GM03348 (cell line): ENCODE measurements around the gene STH.
"Not testable (repeated sequence)": the region's sequence is repeated elsewhere in the genome, so short reads cannot be mapped to it uniquely, and the experiment has no call there.

Experiments used
- DNase-seq: peaks from one replicate; pipeline ENCODE4 v3.0.0; 2012; ENCODE audit warnings: low spot score

The STH gene

DNA sequence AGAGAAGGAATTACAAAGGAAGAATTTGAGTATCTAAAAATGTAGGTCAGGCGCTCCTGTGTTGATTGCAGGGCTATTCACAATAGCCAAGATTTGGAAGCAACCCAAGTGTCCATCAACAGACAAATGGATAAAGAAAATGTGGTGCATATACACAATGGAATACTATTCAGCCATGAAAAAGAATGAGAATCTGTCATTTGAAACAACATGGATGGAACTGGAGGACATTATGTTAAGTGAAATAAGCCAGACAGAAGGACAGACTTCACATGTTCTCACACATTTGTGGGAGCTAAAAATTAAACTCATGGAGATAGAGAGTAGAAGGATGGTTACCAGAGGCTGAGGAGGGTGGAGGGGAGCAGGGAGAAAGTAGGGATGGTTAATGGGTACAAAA is 7.0 kb downstream of the STH start:
- not testable (repeated sequence) for DNase-seq

DNA sequence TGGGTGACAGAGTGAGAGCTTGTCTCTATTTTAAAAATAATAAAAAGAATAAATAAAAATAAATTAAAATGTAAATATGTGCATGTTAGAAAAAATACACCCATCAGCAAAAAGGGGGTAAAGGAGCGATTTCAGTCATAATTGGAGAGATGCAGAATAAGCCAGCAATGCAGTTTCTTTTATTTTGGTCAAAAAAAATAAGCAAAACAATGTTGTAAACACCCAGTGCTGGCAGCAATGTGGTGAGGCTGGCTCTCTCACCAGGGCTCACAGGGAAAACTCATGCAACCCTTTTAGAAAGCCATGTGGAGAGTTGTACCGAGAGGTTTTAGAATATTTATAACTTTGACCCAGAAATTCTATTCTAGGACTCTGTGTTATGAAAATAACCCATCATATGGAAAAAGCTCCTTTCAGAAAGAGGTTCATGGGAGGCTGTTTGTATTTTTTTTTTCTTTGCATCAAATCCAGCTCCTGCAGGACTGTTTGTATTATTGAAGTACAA is 8.5 kb downstream of the STH start:
- no peak for DNase-seq

DNA sequence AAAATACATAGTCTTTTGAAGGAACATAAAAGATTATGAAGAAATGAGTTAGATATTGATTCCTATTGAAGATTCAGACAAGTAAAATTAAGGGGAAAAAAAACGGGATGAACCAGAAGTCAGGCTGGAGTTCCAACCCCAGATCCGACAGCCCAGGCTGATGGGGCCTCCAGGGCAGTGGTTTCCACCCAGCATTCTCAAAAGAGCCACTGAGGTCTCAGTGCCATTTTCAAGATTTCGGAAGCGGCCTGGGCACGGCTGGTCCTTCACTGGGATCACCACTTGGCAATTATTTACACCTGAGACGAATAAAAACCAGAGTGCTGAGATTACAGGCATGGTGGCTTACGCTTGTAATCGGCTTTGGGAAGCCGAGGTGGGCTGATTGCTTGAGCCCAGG is 9.5 kb downstream of the STH start:
- DNase-seq: no peak

- no peak for DNase-seq
Observed at GRCh38 chr17:46009681-46010596, 10.9 kb downstream of the STH start.

GRCh38 chr17:46010597-46011186 is 11.6 kb downstream of the STH start:
- DNase-seq: no peak

- DNase-seq: no peak
Observed at GRCh38 chr17:46011711-46012505, 12.9 kb downstream of the STH start.

GRCh38 chr17:46012506-46013079 is 13.5 kb downstream of the STH start:
- no peak for DNase-seq

- DNase-seq: no peak
Observed at GRCh38 chr17:46013127-46013501, 14.1 kb downstream of the STH start.

DNA sequence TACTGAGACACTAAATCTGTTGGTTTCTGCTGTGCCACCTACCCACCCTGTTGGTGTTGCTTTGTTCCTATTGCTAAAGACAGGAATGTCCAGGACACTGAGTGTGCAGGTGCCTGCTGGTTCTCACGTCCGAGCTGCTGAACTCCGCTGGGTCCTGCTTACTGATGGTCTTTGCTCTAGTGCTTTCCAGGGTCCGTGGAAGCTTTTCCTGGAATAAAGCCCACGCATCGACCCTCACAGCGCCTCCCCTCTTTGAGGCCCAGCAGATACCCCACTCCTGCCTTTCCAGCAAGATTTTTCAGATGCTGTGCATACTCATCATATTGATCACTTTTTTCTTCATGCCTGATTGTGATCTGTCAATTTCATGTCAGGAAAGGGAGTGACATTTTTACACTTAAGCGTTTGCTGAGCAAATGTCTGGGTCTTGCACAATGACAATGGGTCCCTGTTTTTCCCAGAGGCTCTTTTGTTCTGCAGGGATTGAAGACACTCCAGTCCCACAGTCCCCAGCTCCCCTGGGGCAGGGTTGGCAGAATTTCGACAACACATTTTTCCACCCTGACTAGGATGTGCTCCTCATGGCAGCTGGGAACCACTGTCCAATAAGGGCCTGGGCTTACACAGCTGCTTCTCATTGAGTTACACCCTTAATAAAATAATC is 14.6 kb downstream of the STH start:
- DNase-seq: peak; percentile 90

- not testable (repeated sequence) for DNase-seq
Observed at GRCh38 chr17:46019408-46019925, 20.4 kb downstream of the STH start.

DNA sequence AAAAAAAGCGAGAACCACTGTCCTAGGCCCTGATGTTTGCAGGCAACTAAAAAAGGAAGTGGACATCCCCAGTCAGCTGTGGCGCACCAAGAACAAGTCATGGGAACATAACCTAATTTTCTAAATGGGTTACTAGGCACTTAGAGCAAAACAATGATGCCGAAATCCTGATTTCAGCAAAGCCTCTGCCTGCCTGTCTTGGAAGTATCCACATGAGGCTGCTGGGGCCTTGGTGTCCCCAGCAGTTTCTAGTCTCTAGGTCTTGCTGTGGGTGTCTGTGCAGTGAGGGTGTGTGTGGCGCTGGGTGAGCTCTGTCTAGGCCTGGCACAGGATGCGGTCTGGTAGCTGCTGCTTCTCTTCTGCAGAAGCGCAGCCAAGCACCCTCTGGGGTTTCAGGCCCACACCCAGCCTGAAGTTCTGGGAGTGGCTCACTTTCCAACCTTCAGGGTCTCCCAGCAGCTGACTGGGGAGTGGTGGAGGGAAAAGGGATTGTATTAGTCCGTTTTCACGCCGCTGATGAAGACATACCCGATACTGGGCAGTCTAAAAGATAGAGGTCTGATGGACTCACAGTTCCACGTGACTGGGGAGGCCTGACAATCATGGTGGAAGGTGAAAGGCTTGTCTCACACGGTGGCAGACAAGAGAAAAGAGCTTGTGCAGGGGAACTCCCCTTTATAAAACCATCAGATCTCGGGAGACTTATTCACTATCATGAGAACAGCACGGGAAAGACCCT is 21.1 kb downstream of the STH start:
- DNase-seq: no peak

DNA sequence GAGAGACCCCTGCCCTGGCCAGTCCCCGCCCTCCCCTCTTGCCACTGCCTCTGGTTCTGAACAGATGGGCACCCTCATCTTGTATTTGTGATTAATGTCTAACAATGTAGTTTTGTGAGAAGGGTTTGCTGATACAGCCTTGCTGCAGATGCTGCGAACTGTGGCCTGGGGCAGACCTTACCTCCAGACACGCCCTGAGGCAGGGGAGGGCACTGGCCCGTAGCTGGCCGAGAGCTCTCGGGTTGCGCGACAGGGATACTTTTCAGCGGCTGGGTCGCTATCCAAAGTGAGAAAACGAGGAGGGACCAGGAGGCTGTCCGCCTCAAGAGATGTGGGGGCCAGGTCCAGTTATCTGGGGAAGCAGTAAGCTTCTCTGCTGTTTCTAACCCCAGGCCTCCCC is 21.9 kb downstream of the STH start:
- DNase-seq: no peak

- DNase-seq: not testable (repeated sequence)
Observed at GRCh38 chr17:46023366-46023765, 24.3 kb downstream of the STH start.

- DNase-seq: no peak
Observed at GRCh38 chr17:46023783-46024388, 24.8 kb downstream of the STH start.

DNA sequence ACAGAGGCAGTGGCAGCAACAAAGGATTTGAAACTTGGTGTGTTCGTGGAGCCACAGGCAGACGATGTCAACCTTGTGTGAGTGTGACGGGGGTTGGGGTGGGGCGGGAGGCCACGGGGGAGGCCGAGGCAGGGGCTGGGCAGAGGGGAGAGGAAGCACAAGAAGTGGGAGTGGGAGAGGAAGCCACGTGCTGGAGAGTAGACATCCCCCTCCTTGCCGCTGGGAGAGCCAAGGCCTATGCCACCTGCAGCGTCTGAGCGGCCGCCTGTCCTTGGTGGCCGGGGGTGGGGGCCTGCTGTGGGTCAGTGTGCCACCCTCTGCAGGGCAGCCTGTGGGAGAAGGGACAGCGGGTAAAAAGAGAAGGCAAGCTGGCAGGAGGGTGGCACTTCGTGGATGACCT is 25.5 kb downstream of the STH start:
- no peak for DNase-seq

DNA sequence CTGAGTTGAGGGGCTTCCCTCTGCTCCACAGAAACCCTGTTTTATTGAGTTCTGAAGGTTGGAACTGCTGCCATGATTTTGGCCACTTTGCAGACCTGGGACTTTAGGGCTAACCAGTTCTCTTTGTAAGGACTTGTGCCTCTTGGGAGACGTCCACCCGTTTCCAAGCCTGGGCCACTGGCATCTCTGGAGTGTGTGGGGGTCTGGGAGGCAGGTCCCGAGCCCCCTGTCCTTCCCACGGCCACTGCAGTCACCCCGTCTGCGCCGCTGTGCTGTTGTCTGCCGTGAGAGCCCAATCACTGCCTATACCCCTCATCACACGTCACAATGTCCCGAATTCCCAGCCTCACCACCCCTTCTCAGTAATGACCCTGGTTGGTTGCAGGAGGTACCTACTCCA is 26.0 kb downstream of the STH start:
- no peak for DNase-seq

DNA sequence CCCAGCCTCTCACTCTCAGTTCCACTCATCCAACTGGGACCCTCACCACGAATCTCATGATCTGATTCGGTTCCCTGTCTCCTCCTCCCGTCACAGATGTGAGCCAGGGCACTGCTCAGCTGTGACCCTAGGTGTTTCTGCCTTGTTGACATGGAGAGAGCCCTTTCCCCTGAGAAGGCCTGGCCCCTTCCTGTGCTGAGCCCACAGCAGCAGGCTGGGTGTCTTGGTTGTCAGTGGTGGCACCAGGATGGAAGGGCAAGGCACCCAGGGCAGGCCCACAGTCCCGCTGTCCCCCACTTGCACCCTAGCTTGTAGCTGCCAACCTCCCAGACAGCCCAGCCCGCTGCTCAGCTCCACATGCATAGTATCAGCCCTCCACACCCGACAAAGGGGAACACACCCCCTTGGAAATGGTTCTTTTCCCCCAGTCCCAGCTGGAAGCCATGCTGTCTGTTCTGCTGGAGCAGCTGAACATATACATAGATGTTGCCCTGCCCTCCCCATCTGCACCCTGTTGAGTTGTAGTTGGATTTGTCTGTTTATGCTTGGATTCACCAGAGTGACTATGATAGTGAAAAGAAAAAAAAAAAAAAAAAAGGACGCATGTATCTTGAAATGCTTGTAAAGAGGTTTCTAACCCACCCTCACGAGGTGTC is 26.6 kb downstream of the STH start:
- no peak for DNase-seq

- no peak for DNase-seq
Observed at GRCh38 chr17:46026166-46027047, 27.4 kb downstream of the STH start.
